ENCODE data around the gene LIX1. TPM values are rescaled to one million over a fixed set of nuclear protein-coding genes. Genes with fewer than 3 reads are reported as not detected.
"Not testable (repeated sequence)": the region's sequence is repeated elsewhere in the genome, so short reads cannot be mapped to it uniquely, and the experiment has no call there.

The LIX1 gene
- total RNA-seq, 1 donor from 2014 or later = not detected

- no peak overlapping the region for H3K27ac Mint-ChIP-seq
- peaks cover 56% of the 10 kb centered on the region for H3K36me3 Mint-ChIP-seq (ENCODE audit: low read depth)
- no peak overlapping the region for H3K4me3 Mint-ChIP-seq (ENCODE audit: low read depth)
- no peaks in the 10 kb centered on the region for H3K27me3 Mint-ChIP-seq (ENCODE audit: low read depth)
- intact Hi-C loops (cut with micrococcal nuclease) = loop anchor here (5.0 kb wide), 2 partner anchors 373 to 553 kb away; no protein-coding TSS in a partner anchor
- H3K4me1 Mint-ChIP-seq (ENCODE audit: low read depth) = peaks cover 24% of the 10 kb centered on the region
- H3K9me3 Mint-ChIP-seq = no peaks in the 10 kb centered on the region
- DNase-seq (ENCODE audit: low spot score) = no peak
Observed at GRCh38 chr5:97164846-97165245, 22.4 kb upstream of the LIX1 start.

- DNase-seq (ENCODE audit: low spot score) = no peak
- Mint-ChIP-seq H3K4me1 (ENCODE audit: low read depth) (peaks cover 24% of the 10 kb centered on the region), H3K4me3 (ENCODE audit: low read depth) (no peak overlapping the region), H3K27ac (no peak overlapping the region), H3K27me3 (ENCODE audit: low read depth) (no peaks in the 10 kb centered on the region), H3K36me3 (ENCODE audit: low read depth) (peaks cover 66% of the 10 kb centered on the region), H3K9me3 (peaks cover under 1% of the 10 kb centered on the region)
- intact Hi-C loops (cut with micrococcal nuclease) = loop anchor here (1.0 to 5.0 kb wide), 5 partner anchors 167 to 552 kb away; no protein-coding TSS in a partner anchor
Observed at GRCh38 chr5:97163790-97164285, 21.4 kb upstream of the LIX1 start.

- Mint-ChIP-seq H3K9me3 (peaks cover 5% of the 10 kb centered on the region), H3K27me3 (ENCODE audit: low read depth) (no peaks in the 10 kb centered on the region), H3K4me1 (ENCODE audit: low read depth) (peaks cover 23% of the 10 kb centered on the region), H3K4me3 (ENCODE audit: low read depth) (no peak overlapping the region), H3K36me3 (ENCODE audit: low read depth) (peaks cover 69% of the 10 kb centered on the region), H3K27ac (no peak overlapping the region)
- no peak for DNase-seq (ENCODE audit: low spot score)
- intact Hi-C loops (cut with micrococcal nuclease) = loop anchor here (1.0 to 5.0 kb wide), 5 partner anchors 167 to 551 kb away; no protein-coding TSS in a partner anchor
Observed at GRCh38 chr5:97163360-97163764, 21.0 kb upstream of the LIX1 start.

- no peaks in the 10 kb centered on the region for H3K27me3 Mint-ChIP-seq (ENCODE audit: low read depth)
- intact Hi-C loops (cut with micrococcal nuclease) = loop anchor here (1.0 to 5.0 kb wide), 5 partner anchors 165 to 550 kb away; no protein-coding TSS in a partner anchor
- peaks cover 19% of the 10 kb centered on the region for H3K9me3 Mint-ChIP-seq
- peak; percentile 28 for DNase-seq (ENCODE audit: low spot score)
- H3K4me1 Mint-ChIP-seq (ENCODE audit: low read depth) = peaks cover 16% of the 10 kb centered on the region
- peaks cover 72% of the 10 kb centered on the region for H3K36me3 Mint-ChIP-seq (ENCODE audit: low read depth)
- no peak overlapping the region for H3K27ac Mint-ChIP-seq
- H3K4me3 Mint-ChIP-seq (ENCODE audit: low read depth) = no peak overlapping the region
Observed at GRCh38 chr5:97162045-97162444, 19.6 kb upstream of the LIX1 start.

GRCh38 chr5:97157689-97158088, 15.3 kb upstream of the LIX1 start:
- Mint-ChIP-seq H3K27ac (no peak overlapping the region), H3K9me3 (peaks cover 33% of the 10 kb centered on the region), H3K36me3 (ENCODE audit: low read depth) (peaks cover 63% of the 10 kb centered on the region), H3K4me3 (ENCODE audit: low read depth) (no peak overlapping the region), H3K4me1 (ENCODE audit: low read depth) (peaks cover 1% of the 10 kb centered on the region), H3K27me3 (ENCODE audit: low read depth) (peaks cover 21% of the 10 kb centered on the region)
- intact Hi-C loops (cut with micrococcal nuclease) = loop anchor here (10.0 kb wide), 1 partner anchor 813 kb away; no protein-coding TSS in a partner anchor
- no peak for DNase-seq (ENCODE audit: low spot score)

- intact Hi-C loops (cut with micrococcal nuclease) = loop anchor here (10.0 kb wide), 1 partner anchor 807 kb away; no protein-coding TSS in a partner anchor
- H3K27me3 Mint-ChIP-seq (ENCODE audit: low read depth) = peaks cover 21% of the 10 kb centered on the region
- H3K4me1 Mint-ChIP-seq (ENCODE audit: low read depth) = no peaks in the 10 kb centered on the region
Observed at GRCh38 chr5:97151370-97151769, 9.0 kb upstream of the LIX1 start.

GRCh38 chr5:97150401-97150800, 8.0 kb upstream of the LIX1 start:
- no peak for DNase-seq (ENCODE audit: low spot score)

More at GRCh38 chr5:97151370-97151769, 9.0 kb upstream of the LIX1 start:
- no peak overlapping the region for H3K4me3 Mint-ChIP-seq (ENCODE audit: low read depth)
- H3K36me3 Mint-ChIP-seq (ENCODE audit: low read depth) = peaks cover 6% of the 10 kb centered on the region
- peaks cover 8% of the 10 kb centered on the region for H3K9me3 Mint-ChIP-seq
- no peak overlapping the region for H3K27ac Mint-ChIP-seq
- no peak for DNase-seq (ENCODE audit: low spot score)

GRCh38 chr5:97149709-97150108, 7.3 kb upstream of the LIX1 start:
- intact Hi-C loops (cut with micrococcal nuclease) = loop anchor here (10.0 kb wide), 1 partner anchor 805 kb away; no protein-coding TSS in a partner anchor
- Mint-ChIP-seq H3K27ac (no peak overlapping the region), H3K36me3 (ENCODE audit: low read depth) (no peaks in the 10 kb centered on the region), H3K4me1 (ENCODE audit: low read depth) (no peaks in the 10 kb centered on the region), H3K27me3 (ENCODE audit: low read depth) (peaks cover 14% of the 10 kb centered on the region), H3K9me3 (no peaks in the 10 kb centered on the region), H3K4me3 (ENCODE audit: low read depth) (no peak overlapping the region)
- no peak for DNase-seq (ENCODE audit: low spot score)

More at GRCh38 chr5:97150401-97150800, 8.0 kb upstream of the LIX1 start:
- Mint-ChIP-seq H3K9me3 (peaks cover under 1% of the 10 kb centered on the region), H3K27ac (no peak overlapping the region), H3K27me3 (ENCODE audit: low read depth) (peaks cover 18% of the 10 kb centered on the region), H3K4me3 (ENCODE audit: low read depth) (no peak overlapping the region), H3K36me3 (ENCODE audit: low read depth) (peaks cover under 1% of the 10 kb centered on the region), H3K4me1 (ENCODE audit: low read depth) (no peaks in the 10 kb centered on the region)
- intact Hi-C loops (cut with micrococcal nuclease) = loop anchor here (10.0 kb wide), 1 partner anchor 806 kb away; no protein-coding TSS in a partner anchor

GRCh38 chr5:97148288-97148687, 5.9 kb upstream of the LIX1 start:
- H3K4me3 Mint-ChIP-seq (ENCODE audit: low read depth) = no peak overlapping the region
- H3K4me1 Mint-ChIP-seq (ENCODE audit: low read depth) = no peaks in the 10 kb centered on the region
- DNase-seq (ENCODE audit: low spot score) = no peak
- H3K27me3 Mint-ChIP-seq (ENCODE audit: low read depth) = peaks cover 7% of the 10 kb centered on the region
- intact Hi-C loops (cut with micrococcal nuclease) = no loop called here
- H3K9me3 Mint-ChIP-seq = no peaks in the 10 kb centered on the region
- H3K36me3 Mint-ChIP-seq (ENCODE audit: low read depth) = no peaks in the 10 kb centered on the region
- no peak overlapping the region for H3K27ac Mint-ChIP-seq

GRCh38 chr5:97143704-97144103, 1.3 kb upstream of the LIX1 start:
- intact Hi-C loops (cut with micrococcal nuclease) = no loop called here

GRCh38 chr5:97141539-97141938, 872 bp downstream of the LIX1 start:
- Mint-ChIP-seq H3K27ac (no peak overlapping the region), H3K27me3 (ENCODE audit: low read depth) (peaks cover 24% of the 10 kb centered on the region), H3K4me1 (ENCODE audit: low read depth) (peaks cover 3% of the 10 kb centered on the region), H3K9me3 (no peaks in the 10 kb centered on the region), H3K4me3 (ENCODE audit: low read depth) (no peak overlapping the region), H3K36me3 (ENCODE audit: low read depth) (no peaks in the 10 kb centered on the region)
- no peak for DNase-seq (ENCODE audit: low spot score)
- intact Hi-C loops (cut with micrococcal nuclease) = no loop called here

More at GRCh38 chr5:97143704-97144103, 1.3 kb upstream of the LIX1 start:
- H3K27ac Mint-ChIP-seq = no peak overlapping the region
- no peaks in the 10 kb centered on the region for H3K4me1 Mint-ChIP-seq (ENCODE audit: low read depth)
- no peak overlapping the region for H3K4me3 Mint-ChIP-seq (ENCODE audit: low read depth)
- H3K9me3 Mint-ChIP-seq = no peaks in the 10 kb centered on the region
- no peak for DNase-seq (ENCODE audit: low spot score)
- no peaks in the 10 kb centered on the region for H3K36me3 Mint-ChIP-seq (ENCODE audit: low read depth)
- peaks cover 23% of the 10 kb centered on the region for H3K27me3 Mint-ChIP-seq (ENCODE audit: low read depth)

- H3K9me3 Mint-ChIP-seq = no peaks in the 10 kb centered on the region
- no peak for DNase-seq (ENCODE audit: low spot score)
- no peaks in the 10 kb centered on the region for H3K36me3 Mint-ChIP-seq (ENCODE audit: low read depth)
- intact Hi-C loops (cut with micrococcal nuclease) = no loop called here
- H3K27ac Mint-ChIP-seq = no peak overlapping the region
- H3K4me1 Mint-ChIP-seq (ENCODE audit: low read depth) = peaks cover 7% of the 10 kb centered on the region
- peaks cover 23% of the 10 kb centered on the region for H3K27me3 Mint-ChIP-seq (ENCODE audit: low read depth)
- H3K4me3 Mint-ChIP-seq (ENCODE audit: low read depth) = no peak overlapping the region
Observed at GRCh38 chr5:97141031-97141430, 1.4 kb downstream of the LIX1 start.

GRCh38 chr5:97140250-97140649, 2.2 kb downstream of the LIX1 start:
- Mint-ChIP-seq H3K4me1 (ENCODE audit: low read depth) (peaks cover 10% of the 10 kb centered on the region), H3K27me3 (ENCODE audit: low read depth) (peaks cover 22% of the 10 kb centered on the region)
- H3K27ac Mint-ChIP-seq; intact Hi-C loops (cut with micrococcal nuclease); H3K36me3 Mint-ChIP-seq (ENCODE audit: low read depth); H3K4me3 Mint-ChIP-seq (ENCODE audit: low read depth); DNase-seq (ENCODE audit: low spot score); H3K9me3 Mint-ChIP-seq: not testable (repeated sequence)
